DMS 273 treated with DMSO at 0.1 percent for 48 hours (cell line): ENCODE data around the gene OTULINL.

Experiments
- DNase-seq: peaks from one replicate; lab custom pipeline; 2025; lab: John Stamatoyannopoulos, UW

Gene OTULINL

GRCh38 chr5:14577079-14577725 is 4.4 kb upstream of the OTULINL start:
- DNase-seq = no peak

- no peak for DNase-seq
These were observed 3.6 kb upstream of the OTULINL start for GRCh38 chr5:14577971-14578370.

DNA sequence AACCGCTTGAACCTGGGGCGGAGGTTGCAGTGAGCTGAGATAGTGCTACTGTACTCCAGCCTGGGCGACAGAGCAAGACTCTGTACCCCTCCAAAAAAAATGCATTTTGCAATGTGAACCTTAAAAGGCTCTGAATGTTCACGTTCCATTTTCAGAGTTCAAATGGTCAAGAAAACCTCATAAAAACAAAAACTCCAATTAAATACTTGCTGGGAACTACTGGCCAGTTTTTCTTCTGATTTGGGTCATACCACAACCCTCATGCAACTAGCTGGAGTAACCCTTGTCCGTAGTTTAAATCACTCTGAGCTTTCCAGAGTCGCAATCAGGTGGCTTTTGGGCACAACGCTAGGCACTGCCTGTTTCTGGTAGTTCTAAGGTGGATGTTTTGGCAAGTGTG is 2.3 kb upstream of the OTULINL start:
- DNase-seq = no peak

DNA sequence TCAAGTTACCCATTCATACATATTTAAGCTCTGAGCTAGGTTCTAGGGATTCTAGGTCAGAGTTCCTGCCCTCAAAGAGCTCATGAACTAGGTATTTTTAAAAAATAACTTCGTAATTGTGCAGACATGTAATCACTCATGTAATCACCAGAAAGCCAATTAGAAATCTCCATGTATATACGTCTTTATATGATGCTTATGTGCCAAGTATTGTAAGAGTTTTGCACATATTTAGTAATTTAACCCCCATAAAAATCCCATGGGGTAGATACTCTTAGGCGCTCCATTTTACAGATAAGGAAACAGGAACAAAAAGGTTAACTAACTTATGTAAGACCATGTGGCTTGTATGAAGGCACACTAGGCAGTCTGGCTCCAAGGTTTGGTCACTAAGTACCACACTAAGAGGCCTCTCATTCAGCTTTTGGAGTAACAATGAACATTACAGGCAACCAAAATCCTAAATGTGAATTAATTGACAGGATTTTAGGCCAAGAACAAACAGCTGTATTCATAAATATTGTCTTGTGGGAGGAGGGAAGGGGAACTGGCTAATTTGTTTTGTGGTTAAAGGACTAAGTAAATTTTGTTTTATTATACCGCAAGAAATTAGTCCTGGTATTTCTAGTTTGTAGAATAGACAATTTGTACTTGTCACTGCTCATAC is 1.7 kb upstream of the OTULINL start:
- DNase-seq = no peak

GRCh38 chr5:14580398-14581034 is 1.1 kb upstream of the OTULINL start:
- DNase-seq = peak; percentile 10

DNA sequence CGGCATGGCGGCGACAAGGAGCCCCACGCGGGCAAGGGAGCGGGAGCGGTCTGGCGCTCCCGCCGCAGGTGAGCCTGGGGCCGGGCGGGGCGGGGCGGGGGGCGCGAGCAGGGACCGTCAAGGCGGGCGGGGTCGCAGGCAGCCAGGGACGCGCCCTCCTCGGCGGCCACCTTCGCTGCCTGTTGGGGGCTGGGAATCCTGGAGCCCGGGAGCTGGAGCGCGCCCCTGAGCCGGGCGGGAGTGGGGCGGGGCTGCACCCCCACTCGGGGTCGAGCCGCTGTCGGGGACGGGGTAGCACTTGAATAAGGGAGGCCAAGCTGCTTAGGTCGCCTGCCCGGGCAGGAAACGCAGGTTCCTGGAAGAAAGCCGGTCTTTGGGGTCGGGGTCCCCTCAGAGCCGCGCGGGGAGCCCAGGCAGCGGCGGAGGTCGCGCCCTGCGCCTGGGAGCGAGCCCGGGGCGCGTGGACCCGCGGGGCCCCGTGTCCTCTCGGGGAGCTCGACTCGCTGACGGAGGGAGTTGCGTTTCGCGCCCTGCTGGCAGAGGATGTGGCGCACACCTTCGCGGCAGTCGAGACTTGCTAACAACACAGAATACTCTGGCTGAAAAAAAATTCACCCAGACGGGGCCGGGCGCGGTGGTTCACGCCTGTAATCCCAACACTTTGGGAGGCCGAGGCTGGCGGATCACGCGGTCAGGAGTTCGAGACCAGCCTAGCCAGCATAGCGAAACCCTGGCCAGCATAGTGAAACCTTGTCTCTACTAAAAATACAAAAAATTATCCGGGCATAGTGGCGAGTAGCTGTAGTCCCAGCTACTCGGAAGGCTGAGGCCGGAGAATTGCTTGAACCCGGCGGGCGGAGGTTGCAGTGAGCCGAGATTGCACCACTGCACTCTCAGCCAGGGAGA is 552 bp downstream of the OTULINL start:
- DNase-seq = no peak

DNA sequence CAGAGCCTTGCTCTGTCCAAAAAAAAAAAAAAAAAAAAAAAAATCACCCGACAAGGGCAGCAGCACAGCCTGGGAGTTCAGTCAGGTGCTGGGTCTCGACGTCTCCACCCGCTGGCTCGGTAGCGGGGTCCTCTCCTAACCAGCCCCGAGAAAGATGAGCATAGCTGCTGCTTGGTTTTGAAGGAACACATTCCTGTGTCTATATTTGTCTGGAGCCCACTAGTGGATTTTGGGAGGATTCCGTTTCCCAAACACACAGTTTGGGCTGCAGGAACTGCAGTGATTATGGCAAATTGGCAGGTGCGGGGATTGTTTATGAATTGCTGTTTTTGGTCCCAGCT is 1.2 kb downstream of the OTULINL start:
- DNase-seq = no peak

DNA sequence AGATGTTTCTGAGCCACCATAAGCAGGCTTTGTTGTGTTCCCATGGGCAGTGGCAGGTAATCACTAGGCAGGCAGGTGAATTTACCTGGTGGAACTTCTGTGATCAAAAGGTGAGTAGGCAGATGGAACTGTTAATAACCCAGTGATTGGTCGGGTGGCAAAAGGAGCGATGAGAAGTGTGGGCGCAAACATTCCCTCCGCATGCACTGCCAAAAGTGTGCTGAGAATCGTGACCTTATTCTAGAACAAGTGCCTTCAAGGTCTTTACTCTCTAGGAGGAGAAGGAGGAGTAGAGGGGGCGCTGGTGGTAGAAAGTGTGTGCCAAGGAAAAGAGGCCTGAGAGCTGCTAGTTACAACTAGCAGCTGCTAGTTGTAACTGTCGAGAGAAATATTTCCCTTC is 3.3 kb downstream of the OTULINL start:
- DNase-seq = no peak

- no peak for DNase-seq
These were observed 5.6 kb downstream of the OTULINL start for GRCh38 chr5:14587150-14587549.

- DNase-seq = no peak
These were observed 6.6 kb downstream of the OTULINL start for GRCh38 chr5:14588145-14588544.

GRCh38 chr5:14588758-14589543 is 7.4 kb downstream of the OTULINL start:
- no peak for DNase-seq

- DNase-seq = no peak
These were observed 9.4 kb downstream of the OTULINL start for GRCh38 chr5:14590949-14591348.

- no peak for DNase-seq
These were observed 10.0 kb downstream of the OTULINL start for GRCh38 chr5:14591548-14591947.

GRCh38 chr5:14593326-14594021 is 11.9 kb downstream of the OTULINL start:
- DNase-seq = no peak

GRCh38 chr5:14594378-14595074 is 12.9 kb downstream of the OTULINL start:
- no peak for DNase-seq

DNA sequence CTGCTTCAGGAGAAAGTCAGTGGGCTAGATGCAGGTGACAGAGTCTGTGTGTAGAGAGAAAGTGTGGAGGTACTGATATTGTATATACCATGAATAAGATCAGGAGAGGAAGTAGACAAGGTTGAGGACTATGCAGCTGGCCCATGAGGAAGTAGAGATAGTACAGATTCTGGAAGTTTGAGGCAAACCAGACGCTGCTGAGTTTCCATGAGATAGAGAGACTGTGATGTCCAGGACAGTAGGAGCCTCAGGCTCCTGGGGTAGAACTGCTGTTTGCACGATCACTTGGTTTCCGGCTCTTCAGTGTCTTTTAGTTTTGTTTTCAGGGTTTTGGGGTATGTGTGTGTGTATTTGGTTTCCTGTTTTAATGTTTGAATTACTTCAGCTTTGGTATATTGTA is 13.6 kb downstream of the OTULINL start:
- DNase-seq = no peak

- DNase-seq = no peak
These were observed 14.3 kb downstream of the OTULINL start for GRCh38 chr5:14595891-14596290.

- DNase-seq = no peak
These were observed 15.5 kb downstream of the OTULINL start for GRCh38 chr5:14597080-14597479.

- DNase-seq = no peak
These were observed 16.6 kb downstream of the OTULINL start for GRCh38 chr5:14598225-14598624.

DNA sequence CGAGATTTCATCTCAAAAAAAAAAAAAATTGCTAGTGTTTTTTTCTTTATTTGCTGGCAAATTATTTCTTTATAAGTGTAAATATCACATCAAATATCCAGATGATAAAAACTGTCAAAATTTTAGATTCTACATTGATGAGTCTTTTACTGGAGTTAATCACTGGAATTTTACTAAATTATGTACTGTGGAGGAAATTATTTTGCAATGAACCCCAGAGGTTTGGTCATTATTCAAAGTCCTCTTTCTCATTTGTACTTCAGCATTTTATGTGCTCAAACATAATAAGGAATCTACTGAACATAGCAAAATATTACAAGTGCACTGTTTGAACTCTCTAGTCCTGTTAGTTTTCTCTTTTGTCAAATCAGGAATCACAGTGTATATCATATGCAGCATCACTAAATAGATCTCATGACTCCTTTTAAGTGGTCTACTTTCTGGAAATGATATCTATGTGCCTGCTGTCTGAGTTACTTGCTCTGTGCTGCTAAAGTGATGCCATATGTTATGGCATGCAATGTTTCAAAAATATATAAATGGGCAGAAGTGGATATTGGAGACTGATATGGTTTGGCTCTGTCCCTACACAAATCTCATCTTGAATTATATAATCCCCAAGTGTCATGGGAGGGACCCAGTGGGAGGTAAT is 18.0 kb downstream of the OTULINL start:
- DNase-seq = no peak
